HG02610 (cell line): ENCODE data around the gene PCBP3.
"Not testable (repeated sequence)": the region's sequence is repeated elsewhere in the genome, so short reads cannot be mapped to it uniquely, and the experiment has no call there.

Source experiments
- ATAC-seq: cut with Tn5 transposase; IDR thresholded peaks from one replicate; pipeline ENCODE4 v1.9.1; 2021; ENCODE audit warnings: mild to moderate bottlenecking, moderate library complexity; ENCODE audit not compliant: unreplicated experiment

The PCBP3 gene

DNA sequence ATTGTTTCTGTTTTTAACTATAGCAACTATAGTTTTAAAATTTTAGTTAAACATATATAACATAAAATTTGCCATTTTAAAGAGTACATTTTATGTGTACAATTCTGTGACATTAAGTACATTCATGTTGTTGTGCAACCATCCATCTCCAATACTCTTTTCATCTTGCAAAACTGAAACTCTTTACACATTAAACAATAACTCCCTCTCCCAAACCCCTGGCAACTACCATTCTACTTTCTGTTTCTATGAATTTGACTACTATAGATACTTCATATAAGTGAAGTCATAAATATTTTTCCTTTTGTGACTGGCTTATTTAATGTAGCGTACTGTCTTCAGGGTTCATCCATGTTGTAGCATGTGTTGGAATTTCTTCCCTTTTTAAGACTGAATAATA is 25.9 kb downstream of the PCBP3 start:
- no peak for ATAC-seq

DNA sequence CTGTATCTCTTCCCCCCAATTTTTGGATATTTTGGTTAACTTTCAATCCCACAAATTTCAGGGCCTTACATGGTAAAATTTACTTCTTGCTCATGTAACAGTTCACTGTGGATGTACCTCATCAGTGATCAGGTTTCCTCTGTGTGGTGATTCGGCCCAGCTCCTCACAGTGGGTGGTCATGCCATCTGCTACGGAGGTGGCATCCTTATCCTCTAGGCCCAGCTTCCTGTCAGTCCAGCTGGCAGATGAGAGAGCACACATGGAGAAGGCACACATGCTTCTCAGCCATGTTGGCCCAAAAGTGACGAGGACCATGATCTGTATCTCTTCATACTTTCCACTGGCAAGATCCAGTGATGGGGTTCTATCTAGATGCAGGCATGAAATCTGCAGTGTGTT is 27.2 kb downstream of the PCBP3 start:
- no peak for ATAC-seq

GRCh38 chr21:45678790-45679189 is 35.3 kb downstream of the PCBP3 start:
- ATAC-seq: not testable (repeated sequence)

DNA sequence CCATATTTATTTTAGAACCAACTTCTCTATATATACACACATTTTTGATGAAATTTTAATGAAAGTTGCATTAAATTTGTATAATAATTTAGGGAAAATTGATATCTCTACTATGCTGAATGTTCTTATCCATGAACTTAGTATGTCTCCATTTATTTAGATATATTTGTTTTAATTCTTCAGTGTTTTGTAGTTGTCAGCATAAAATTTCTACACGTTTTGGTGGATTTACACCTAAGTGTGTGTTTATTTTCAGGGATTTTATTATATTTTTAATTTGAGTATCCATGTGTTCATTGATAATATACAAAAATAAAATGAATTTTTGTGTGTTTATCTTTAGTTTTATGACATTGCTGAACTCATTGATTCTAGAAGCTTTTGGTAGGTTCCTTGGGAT is 36.7 kb downstream of the PCBP3 start:
- ATAC-seq: no peak

GRCh38 chr21:45695086-45695485 is 51.6 kb downstream of the PCBP3 start:
- ATAC-seq: no peak

DNA sequence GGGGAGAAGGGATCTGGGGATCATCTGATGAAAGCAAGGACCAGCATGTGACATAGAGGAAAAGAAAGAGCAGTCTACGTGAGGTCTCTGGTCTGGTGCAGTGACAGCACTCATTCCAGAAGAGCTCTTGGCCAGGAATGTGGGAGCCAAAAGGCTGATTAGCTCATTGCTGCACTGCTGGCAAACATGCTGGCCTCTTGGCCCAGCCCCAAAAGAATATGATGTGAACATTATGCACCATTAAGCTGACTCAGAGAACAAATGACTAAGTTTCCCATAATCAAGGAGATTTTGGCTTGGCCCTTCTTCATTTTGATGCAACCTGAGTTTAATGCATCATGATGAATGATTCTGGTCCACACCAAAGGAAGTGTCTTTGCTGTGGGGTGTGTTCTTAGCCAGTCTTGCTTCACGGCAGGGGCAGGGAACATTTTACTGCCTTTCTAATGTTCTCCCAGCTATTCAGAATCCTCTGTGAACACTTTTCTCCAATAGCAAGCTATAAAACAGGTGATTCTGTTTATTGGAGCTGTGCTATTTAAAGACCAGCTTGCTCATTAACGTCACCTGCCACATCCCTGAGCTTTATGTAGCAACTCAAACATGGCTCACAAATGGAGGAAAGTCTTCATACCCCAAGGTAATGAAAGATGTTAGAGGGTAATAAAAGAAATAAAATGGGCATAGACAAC is 55.1 kb downstream of the PCBP3 start:
- no peak for ATAC-seq

- ATAC-seq: no peak
Measured at GRCh38 chr21:45699251-45699942, 55.9 kb downstream of the PCBP3 start.

- ATAC-seq: no peak
Measured at GRCh38 chr21:45699966-45700365, 56.4 kb downstream of the PCBP3 start.

DNA sequence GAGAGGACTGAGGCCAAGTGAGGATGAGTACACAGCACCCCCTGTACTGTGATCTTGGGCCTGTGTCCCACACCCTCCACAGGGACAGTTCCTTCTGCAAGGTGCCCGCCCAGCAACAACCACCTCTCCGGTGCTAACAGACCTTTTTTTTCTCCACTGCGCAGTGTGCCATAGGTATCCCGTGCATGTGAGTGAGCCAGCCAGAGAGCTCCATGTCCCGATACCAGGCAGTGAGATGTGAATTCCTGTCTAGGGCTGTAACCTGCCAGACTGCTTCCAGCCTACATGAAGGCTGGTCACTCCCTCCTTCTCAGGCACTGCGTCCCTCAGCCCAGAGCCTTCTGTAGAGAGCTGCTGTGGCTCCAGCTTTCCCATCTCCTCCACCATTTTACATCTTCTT is 56.9 kb downstream of the PCBP3 start:
- no peak for ATAC-seq

DNA sequence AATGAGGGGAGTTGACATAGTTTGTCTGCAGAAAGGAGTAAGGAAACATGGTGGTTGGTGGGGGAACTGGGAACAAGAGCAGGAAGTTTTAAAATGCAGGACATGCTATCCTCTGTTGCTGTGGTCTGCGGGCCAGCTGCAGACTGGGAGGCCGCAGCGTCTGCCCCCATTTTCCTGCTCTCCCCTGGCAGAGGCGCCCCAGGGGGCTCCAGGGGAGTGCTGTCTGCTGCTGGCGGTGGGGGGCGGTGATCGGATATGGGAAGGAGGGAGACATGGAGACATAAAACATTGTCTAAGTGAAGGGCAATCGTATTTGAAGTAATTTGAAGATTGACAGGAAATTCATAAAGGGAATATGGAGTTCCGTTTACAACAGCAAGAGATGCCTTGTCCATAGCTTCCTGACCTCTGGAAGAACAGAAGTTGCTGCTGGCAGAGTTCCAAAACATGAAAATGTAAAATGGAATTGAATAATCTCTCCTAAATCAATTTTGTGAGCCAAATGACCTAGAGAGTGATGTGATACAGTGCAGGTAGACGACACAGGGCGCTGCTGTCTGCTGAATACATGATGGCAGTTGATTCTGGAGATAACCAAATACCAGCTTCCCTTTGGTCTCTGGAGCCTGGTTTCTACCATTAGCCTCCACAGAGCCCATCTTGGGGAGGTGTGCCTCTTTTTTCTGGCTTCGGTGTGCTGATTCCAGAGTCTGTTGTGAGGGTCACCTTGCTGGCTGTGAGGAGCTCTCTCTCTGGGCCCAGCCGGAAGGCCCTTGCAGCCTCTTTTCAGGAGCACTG is 61.0 kb downstream of the PCBP3 start:
- ATAC-seq: no peak

DNA sequence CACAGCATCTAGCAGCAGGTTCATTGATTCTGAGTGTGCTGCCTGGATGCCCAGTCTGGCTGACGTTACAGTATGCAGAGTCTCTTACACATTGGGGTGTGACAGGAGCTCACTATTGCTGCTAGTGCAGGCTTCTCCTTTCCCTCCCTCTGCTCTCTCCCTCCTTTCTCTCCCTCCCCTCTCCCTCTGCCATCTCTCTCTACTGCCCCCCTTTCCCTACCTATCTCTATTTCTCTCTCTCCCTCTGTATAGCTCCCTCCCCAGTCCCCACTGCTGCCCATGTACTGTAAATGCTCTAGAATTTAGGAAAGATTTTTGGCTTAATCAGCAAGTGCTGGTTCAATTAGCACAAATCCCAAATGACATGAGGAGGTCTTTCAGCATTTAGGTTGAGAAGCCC is 62.8 kb downstream of the PCBP3 start:
- ATAC-seq: no peak

DNA sequence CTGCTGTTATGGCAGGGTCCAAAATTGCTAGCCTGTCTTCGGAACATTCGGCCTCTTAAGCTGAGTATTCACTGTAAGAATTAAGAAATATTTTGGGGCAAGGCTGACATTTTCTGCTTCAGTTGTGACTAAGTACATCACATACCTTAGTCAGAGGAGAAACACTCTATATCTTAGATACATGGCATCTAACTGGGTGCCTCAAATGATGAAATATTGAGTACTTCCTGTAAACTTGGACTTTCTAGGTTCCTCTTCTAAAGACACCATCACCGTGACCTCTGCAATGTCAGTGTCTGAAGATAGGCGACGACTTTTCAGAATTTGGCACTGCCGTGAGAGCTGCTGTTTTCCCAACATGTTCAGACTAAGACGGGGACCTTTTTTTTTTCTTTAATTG is 65.6 kb downstream of the PCBP3 start:
- ATAC-seq: no peak

DNA sequence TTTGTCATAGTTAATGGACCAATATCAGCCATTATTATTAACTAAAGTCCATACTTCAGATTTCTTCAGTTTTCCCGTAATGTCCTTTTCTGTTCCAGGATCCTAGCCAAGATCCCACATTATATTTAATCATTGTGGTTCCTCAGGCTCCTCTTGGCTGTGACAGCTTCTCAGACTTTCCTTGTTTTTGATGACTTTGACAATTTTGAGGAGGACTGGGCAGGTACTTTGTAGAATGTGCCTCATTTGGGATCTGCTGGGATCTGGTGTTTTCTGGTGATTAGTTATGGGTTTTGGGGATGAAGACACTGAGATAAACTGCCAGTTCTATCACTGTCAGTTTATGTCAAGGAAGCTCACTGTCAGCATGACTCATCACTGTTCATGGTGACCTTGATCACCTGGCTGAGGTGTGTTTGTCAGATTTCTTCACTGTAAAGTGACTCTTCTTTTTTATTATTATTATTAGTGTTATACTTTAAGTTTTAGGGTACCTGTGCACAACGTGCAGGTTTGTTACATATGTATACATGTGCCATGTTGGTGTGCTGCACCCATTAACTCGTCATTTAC is 66.3 kb downstream of the PCBP3 start:
- no peak for ATAC-seq

DNA sequence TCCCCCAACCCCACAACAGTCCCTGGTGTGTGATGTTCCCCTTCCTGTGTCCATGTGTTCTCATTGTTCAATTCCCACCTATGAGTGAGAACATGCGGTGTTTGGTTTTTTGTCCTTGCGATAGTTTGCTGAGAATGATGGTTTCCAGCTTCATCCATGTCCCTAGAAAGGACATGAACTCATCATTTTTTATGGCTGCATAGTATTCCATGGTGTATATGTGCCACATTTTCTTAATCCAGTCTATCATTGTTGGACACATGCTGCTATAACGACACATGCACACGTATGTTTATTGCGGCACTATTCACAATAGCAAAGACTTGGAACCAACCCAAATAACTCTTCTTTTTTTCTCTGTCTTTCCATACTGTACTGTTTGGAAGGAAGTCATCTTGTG is 66.8 kb downstream of the PCBP3 start:
- not testable (repeated sequence) for ATAC-seq

GRCh38 chr21:45713613-45714012 is 70.1 kb downstream of the PCBP3 start:
- ATAC-seq: no peak

DNA sequence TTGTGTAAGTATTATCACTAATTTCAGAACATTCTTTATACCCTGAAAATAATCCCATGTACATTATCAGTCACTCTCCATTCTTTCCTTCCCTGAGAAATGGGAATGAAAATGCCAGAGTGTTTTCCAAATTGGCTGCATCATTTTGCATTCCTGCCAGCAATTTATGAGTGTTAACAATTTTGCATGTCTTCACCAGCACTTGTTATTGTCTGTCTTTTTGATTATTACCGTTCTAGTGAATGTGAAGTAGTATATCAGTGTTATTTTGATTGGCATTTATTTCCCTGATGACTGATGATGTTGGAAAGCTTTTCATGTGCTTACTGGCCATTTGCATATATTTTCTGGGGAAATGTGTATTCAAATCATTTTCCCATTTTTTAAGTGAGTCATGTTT is 71.9 kb downstream of the PCBP3 start:
- ATAC-seq: no peak

- ATAC-seq: no peak
Measured at GRCh38 chr21:45718413-45718812, 74.9 kb downstream of the PCBP3 start.

- ATAC-seq: no peak
Measured at GRCh38 chr21:45719177-45719802, 75.8 kb downstream of the PCBP3 start.

DNA sequence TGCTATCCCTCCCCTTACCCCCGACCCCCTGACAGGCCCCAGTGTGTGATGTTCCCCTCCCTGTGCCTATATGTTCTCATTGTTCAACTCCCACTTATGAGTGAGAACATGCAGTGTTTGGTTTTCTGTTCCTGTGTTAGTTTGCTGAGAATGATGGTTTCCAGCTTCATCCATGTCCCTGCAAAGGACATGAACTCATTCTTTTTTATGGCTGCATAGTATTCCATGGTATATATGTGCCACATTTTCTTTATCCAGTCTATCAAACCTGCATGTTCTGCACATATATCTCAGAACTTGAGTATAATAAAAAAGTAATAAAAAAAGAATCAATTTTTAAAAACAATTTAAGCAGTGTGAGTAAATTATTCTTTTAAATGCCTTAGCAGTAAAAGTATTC is 76.7 kb downstream of the PCBP3 start:
- ATAC-seq: not testable (repeated sequence)

GRCh38 chr21:45721671-45722070 is 78.1 kb downstream of the PCBP3 start:
- ATAC-seq: no peak
